ENCODE data around the gene COL23A1.

The COL23A1 gene

GRCh38 chr5:178423431-178423830, 166.8 kb downstream of the COL23A1 start:
- DNase-seq: no peak
- TF ChIP-seq GATA1 (IDR thresholded peaks at IDR 0.05; ENCODE audit: low read depth, low read length) (no peak), POLR2A (IDR thresholded peaks at IDR 0.05; ENCODE audit: low read length) (no peak)

GRCh38 chr5:178422400-178422775, 167.8 kb downstream of the COL23A1 start:
- TF ChIP-seq GATA1 (IDR thresholded peaks at IDR 0.05; ENCODE audit: low read depth, low read length) (no peak), POLR2A (IDR thresholded peaks at IDR 0.05; ENCODE audit: low read length) (no peak)
- DNase-seq: no peak

GRCh38 chr5:178421699-178422399, 168.3 kb downstream of the COL23A1 start:
- TF ChIP-seq GATA1 (IDR thresholded peaks at IDR 0.05; ENCODE audit: low read depth, low read length) (no peak), POLR2A (IDR thresholded peaks at IDR 0.05; ENCODE audit: low read length) (no peak)
- no peak for DNase-seq

GRCh38 chr5:178421128-178421527, 169.1 kb downstream of the COL23A1 start:
- DNase-seq: no peak
- no peak for TF ChIP-seq GATA1 (IDR thresholded peaks at IDR 0.05; ENCODE audit: low read depth, low read length)
- no peak for TF ChIP-seq POLR2A (IDR thresholded peaks at IDR 0.05; ENCODE audit: low read length)

- TF ChIP-seq POLR2A (IDR thresholded peaks at IDR 0.05; ENCODE audit: low read length) (no peak), GATA1 (IDR thresholded peaks at IDR 0.05; ENCODE audit: low read depth, low read length) (no peak)
- DNase-seq: no peak
Measured at GRCh38 chr5:178420354-178420781, 169.8 kb downstream of the COL23A1 start.

- no peak for DNase-seq
- TF ChIP-seq GATA1 (IDR thresholded peaks at IDR 0.05; ENCODE audit: low read depth, low read length): no peak
- no peak for TF ChIP-seq POLR2A (IDR thresholded peaks at IDR 0.05; ENCODE audit: low read length)
Measured at GRCh38 chr5:178419651-178420050, 170.5 kb downstream of the COL23A1 start.

GRCh38 chr5:178419196-178419595, 171.0 kb downstream of the COL23A1 start:
- no peak for DNase-seq
- TF ChIP-seq GATA1 (IDR thresholded peaks at IDR 0.05; ENCODE audit: low read depth, low read length) (no peak), POLR2A (IDR thresholded peaks at IDR 0.05; ENCODE audit: low read length) (no peak)

- DNase-seq: no peak
Measured at GRCh38 chr5:178418471-178419010, 171.7 kb downstream of the COL23A1 start.

GRCh38 chr5:178418031-178418430, 172.2 kb downstream of the COL23A1 start:
- DNase-seq: no peak
- TF ChIP-seq GATA1 (IDR thresholded peaks at IDR 0.05; ENCODE audit: low read depth, low read length) (no peak), POLR2A (IDR thresholded peaks at IDR 0.05; ENCODE audit: low read length) (no peak)

More at GRCh38 chr5:178418471-178419010, 171.7 kb downstream of the COL23A1 start:
- no peak for TF ChIP-seq POLR2A (IDR thresholded peaks at IDR 0.05; ENCODE audit: low read length)
- no peak for TF ChIP-seq GATA1 (IDR thresholded peaks at IDR 0.05; ENCODE audit: low read depth, low read length)

GRCh38 chr5:178417391-178417811, 172.8 kb downstream of the COL23A1 start:
- peak; percentile 18 to 54 for DNase-seq
- TF ChIP-seq GATA1 (IDR thresholded peaks at IDR 0.05; ENCODE audit: low read depth, low read length) (no peak), POLR2A (IDR thresholded peaks at IDR 0.05; ENCODE audit: low read length) (no peak)

GRCh38 chr5:178416919-178417318, 173.3 kb downstream of the COL23A1 start:
- no peak for DNase-seq
- TF ChIP-seq GATA1 (IDR thresholded peaks at IDR 0.05; ENCODE audit: low read depth, low read length) (no peak), POLR2A (IDR thresholded peaks at IDR 0.05; ENCODE audit: low read length) (no peak)

GRCh38 chr5:178416206-178416882, 173.8 kb downstream of the COL23A1 start:
- TF ChIP-seq POLR2A (IDR thresholded peaks at IDR 0.05; ENCODE audit: low read length) (no peak), GATA1 (IDR thresholded peaks at IDR 0.05; ENCODE audit: low read depth, low read length) (no peak)
- DNase-seq: no peak

GRCh38 chr5:178415353-178415752, 174.8 kb downstream of the COL23A1 start:
- TF ChIP-seq POLR2A (IDR thresholded peaks at IDR 0.05; ENCODE audit: low read length): no peak
- TF ChIP-seq GATA1 (IDR thresholded peaks at IDR 0.05; ENCODE audit: low read depth, low read length): no peak
- DNase-seq: no peak

- no peak for DNase-seq
- TF ChIP-seq GATA1 (IDR thresholded peaks at IDR 0.05; ENCODE audit: low read depth, low read length) (no peak), POLR2A (IDR thresholded peaks at IDR 0.05; ENCODE audit: low read length) (no peak)
Measured at GRCh38 chr5:178413988-178414387, 176.2 kb downstream of the COL23A1 start.
